Measurements from ENCODE around the gene ADAMTS2.

The ADAMTS2 gene

GRCh38 chr5:179343719-179344430, 1.4 kb downstream of the ADAMTS2 start:
- no peak for DNase-seq (ENCODE audit: low read depth)

DNA sequence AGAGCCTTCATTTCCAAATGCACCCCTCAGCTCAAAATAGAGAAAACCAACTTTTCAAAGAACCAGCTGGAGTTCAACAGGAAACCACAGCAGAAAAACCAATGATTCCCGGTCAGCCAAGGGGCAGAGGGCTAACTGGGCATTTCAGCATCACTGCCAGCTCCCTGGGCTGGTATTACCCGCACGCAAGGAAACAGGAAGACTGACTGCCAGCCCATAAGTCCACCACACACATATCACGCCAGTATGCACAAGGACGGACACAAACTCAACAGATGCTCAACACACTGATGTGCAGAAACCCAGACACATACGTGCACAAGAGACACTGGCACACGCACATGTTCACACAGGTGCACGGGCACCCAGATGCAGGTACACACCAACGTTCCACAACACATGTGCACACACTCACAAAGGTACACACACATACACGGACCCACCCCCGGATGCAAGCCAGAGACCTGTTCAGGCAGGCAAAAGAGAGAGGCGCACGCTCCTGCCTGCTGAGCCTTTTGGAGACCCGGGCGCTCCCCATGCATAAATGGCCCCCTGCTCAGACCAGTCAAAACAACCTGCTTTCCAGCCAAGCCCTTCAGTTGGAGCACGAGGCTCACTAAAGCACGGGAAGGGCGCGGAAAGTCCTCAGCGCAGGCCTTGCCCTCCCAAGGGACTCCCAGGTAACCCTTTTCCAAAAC, 2.1 kb downstream of the ADAMTS2 start:
- DNase-seq (ENCODE audit: low read depth), result no peak

- DNase-seq (ENCODE audit: low read depth), result no peak
These were observed 2.7 kb downstream of the ADAMTS2 start for GRCh38 chr5:179342577-179342976.

DNA sequence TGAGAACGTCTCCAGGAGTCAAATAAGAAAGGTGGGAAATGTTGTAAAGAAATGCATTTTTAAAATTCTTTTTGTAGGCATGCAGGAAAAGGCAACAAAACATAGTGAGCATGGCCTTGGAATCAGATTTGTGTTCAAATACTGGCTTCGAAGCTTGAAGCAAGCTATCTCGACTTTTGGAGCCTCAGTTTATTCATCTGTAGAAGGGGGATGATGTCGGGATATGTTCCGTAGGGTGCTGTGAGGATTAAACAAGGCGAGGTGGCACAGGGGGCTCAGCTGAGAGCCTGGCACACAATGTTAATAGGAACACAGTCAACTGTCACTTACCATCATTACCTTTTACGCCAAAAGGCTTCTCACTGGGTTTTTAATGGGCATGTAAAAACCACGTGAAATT, 4.8 kb downstream of the ADAMTS2 start:
- DNase-seq (ENCODE audit: low read depth), result no peak

DNA sequence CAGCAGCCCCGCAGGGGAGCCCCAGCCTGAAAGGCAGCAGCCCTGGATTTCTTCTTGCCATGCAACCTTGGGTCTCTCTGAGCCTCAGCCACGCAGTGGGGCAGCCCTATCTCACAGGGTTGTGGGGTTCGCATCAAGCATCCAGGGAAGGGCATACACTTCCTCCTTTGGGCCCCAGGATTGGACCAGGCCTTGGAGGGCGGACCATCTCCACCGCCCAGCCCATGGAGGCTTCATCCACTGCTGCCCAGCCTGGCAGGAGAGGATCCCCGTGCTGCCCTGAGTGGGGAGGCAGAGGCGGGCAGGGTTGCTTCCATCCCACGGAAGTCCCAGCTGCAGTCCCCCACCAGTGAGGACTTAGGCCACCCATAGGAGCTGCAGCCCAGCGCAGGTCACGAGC, 5.3 kb downstream of the ADAMTS2 start:
- DNase-seq (ENCODE audit: low read depth), result no peak

DNA sequence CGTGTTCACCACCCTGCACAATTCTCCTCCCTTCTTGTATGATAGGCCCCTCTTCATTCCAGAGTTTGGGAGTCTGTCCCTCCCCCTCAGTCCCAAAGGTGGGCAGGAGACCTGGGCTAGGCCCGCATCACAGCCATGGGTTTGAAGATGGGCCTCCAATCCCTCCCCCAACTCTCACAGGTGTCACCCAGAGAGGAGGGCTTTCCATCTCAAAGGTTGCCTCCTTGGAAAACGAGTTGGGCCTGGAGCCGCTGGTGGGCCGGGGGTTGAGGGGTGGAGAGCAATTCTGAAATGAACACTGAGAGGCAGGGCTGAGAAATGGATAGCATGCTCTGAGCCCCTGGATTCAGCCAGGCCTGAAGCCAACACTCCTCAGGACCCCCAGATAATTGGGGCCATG, 6.2 kb downstream of the ADAMTS2 start:
- DNase-seq (ENCODE audit: low read depth), result no peak

DNA sequence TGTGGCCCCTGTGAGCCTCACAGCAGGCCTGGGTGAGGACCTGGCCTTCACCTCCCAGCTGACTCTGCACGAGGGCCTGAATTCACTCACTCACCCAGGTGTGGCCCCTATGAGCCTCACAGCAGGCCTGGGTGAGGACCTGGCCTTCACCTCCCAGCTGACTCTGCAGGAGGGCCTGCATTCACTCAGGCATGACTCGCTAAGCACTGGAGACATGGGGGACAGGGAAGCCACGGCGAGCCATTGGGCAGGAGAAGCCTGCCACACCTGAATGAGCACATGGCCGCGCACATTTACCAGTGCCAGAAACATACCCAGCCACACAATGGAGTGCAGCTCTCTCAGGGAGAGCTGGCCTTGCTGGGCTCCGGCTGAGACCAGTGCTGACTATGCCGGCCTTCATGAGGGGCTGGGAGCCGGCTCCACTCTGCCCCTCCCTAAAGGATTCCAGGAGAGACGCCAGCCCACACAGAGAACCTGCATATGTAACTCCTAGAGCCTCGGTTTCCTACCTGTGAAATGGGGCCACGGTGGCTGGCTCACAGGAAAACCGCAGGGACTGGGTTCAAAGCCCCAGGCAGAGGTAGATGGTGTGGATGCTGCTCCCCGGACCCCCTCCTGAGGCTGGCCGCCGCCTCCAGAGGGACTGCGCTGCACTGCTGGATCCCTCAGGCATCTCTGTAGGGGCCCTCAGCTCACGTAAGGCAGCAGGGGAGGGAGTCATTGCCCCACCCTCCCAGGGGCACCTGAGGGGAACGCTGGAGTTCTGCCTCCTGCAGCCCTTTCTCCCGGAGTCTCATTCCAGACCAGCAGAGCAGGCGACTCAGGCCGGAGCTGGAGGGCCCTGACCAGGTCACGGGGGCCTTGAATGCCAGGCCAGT, 7.2 kb downstream of the ADAMTS2 start:
- no peak for DNase-seq (ENCODE audit: low read depth)

GRCh38 chr5:179336871-179337795, 8.1 kb downstream of the ADAMTS2 start:
- no peak for DNase-seq (ENCODE audit: low read depth)

DNA sequence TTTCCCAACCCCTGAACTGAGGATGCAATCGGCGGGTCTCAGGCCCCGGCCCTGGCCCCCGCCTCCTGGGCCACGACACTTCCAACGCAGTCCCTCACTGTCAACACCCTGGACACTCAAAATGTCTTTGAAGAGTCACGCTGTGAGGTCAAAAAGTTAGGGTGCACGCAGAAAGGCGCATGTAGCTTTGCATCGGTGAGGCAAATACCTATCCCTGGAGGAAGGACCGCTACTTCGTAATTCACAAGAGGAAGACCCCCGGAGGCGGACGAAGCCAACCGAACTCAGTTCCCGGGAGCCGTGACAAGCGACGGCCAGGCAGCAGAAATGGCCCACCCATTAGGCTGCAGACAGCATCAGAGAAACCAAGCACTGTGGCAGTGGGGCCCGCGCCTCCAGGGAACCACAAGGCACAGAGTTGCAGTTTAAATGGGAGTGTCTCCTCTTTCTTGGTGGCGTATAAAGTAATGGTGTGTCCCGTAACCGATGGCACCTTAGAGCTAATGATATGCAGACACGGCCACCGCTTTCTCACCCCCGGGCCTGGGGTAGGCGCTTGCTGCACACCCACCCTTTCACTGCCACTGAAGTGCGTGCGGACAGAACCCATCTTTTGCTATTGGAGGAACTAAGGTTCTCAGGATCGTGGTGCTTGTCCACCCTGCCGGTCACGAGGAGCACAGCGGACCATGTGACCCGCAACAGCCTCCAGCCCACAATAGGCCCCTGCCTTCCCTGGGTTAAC, 9.0 kb downstream of the ADAMTS2 start:
- no peak for DNase-seq (ENCODE audit: low read depth)

DNA sequence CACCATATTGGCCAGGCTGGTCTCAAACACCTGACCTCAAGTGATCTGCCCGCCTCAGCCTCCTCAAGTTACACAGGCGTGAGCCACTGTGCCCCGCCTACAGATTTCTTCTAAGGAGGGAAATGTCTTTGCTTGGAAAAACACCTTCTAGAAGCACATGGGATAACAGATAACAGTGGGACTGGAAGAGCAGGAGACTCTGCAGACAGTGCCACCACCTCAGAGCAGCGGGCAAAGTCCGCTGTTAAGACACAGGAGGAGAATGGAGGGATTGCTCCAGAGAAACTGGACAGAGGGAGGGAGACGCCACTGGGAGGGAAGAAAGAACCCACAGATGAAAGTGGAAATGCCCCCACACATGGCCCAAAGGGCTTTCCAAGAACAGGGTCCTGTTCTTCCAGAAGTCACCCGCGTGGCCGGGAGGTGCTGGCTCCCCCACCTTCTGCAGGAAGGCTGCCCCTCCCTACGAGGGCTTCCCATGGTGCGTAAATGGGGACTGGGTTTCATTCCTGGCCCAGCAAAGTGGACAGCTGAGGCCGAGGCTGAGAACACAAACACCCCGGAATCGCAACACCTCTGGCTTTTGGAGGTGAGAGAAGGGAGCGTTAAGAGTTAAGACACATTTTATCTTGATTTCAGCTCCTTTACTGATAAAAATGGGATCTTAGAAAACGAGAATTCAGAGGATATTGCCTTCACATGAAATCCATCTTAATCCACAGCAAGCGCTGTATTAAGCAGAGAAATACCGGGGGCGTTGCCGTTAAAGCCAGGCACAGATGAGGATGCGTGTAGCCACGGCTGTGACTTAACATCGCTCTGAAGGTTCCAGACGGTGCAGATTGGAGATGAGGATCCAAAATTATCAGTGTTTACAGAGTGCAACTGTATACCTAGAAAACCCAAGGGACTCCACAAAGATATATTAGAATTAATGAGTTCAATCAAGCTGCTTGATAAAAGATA, 11.2 kb downstream of the ADAMTS2 start:
- DNase-seq (ENCODE audit: low read depth), result no peak

- DNase-seq (ENCODE audit: low read depth), result no peak
These were observed 12.4 kb downstream of the ADAMTS2 start for GRCh38 chr5:179332741-179333290.

DNA sequence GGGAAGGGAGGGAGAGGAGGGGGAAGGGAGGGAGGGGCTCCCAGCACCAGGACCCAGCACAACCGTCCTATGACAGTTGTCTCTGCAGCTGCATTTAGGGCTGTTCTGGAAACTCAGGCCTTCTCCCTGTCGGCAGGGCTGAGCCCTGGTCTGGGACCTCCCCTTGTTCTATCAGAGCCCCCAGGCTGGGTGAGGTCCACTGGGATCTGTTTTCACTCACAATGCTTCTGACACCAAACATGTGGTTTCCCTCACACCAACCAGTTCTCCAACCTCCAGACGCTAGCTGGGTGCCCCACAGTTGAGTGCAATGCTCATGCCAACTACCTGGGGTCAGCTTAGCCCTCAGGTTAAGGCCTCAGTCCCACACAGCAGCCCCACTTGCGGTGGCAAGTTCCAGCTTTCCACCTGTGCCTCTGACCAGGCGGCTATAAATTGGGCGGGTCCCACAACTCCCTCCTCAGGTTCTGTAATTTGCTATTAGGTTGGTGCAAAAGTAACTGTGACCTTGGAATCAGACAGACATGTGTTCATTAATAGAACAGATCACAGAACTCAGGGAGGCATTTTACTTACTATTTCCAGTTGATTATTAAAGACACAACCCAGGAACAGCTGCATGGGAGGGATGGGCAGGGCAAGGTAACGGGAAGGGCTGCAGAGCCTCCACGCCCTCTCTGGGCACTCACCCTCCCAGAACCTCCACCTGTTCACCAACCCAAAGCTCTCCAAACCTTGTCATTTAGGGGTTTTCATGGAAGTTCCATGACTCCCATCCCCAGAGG, 13.5 kb downstream of the ADAMTS2 start:
- DNase-seq (ENCODE audit: low read depth), result no peak

DNA sequence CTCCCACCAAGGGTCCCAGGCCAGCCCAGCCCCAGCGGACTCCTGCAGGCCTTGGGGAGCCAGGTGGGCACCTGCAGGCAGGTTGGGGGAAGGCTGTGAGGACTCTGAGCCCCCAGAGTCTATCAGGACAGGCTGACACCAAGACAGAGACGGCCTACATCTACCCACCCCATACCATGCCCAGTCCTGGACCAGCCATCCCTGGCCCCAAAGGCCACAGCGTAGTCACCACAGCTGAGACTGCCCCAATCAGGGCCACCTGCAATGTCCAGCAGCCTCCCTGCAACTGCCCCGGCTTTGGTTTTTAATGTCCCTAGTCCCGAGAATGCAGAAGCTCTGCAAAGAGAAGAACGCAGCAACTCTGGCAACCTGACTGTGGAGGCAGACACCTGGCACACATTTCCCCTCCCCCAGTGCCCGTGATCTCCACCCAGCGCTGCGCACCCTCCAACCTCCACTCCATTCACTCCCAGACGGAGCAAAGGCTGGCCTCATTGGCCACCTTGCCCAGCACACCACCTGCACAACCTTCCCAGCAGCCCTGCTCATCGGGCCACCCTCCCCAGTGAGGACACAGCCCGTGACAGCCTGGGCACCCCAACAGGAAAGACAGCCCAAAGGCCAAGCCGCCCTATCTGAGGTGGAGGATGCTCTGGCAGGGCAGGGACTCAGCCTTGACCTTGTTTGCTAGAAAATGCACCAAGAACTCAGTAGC, 14.9 kb downstream of the ADAMTS2 start:
- no peak for DNase-seq (ENCODE audit: low read depth)

DNA sequence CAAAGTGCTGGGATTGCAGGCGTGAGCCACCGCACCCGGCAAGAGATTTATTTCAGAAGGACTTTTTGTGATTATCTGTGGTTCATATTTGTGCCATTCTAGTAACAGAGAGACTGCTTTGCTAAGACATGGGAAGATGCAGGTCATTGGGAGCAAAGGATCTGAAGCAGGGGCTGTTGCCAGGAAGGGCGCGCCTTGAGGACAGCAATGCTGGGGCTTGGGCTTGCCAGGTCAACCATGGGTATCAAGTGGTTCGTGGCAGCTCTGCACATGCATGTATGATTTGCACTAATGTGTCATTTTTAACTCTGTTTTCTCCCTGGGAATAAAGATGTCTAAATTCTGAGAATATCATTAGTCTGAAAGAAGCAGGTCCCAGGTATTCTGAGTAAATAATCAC, 17.0 kb downstream of the ADAMTS2 start:
- no peak for DNase-seq (ENCODE audit: low read depth)

DNA sequence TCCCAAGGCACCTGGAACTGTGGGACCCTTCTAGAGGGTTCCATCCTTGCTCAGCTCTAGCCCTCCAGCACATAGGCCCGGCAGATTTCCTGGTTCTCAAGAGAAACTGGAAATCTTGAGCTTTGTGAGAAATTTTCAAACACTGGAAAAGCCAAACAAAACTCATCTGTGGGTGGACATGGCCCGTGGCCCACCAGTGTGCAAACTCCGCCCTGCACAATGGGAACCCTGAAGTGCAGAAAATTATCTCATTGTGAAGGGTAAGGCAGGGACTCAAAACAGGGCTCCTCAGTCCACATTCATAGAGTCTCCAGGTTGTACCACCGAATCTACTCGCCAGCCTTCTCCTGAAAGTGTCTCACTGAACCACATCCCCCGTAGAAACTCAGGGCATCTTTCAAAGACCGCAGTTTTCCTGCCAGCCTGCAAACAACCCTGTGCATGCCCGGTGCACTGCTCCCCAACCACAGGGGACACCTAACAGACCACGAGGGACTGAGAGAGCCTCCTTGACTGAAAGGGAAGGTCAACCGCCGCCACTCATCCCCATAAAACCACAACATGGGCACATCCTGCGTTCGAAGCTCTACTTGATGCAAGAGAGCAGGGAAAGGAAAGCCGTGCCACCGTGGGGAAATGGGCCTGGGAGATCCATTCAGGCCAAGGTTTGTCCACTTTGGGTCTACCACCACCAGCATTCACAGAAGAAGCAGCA, 18.1 kb downstream of the ADAMTS2 start:
- DNase-seq (ENCODE audit: low read depth), result no peak

- DNase-seq (ENCODE audit: low read depth), result no peak
These were observed 18.9 kb downstream of the ADAMTS2 start for GRCh38 chr5:179326122-179326927.

All from HS-5 (cell line).